ENCODE measurements around the gene STPG2. TPM values are rescaled to one million over a fixed set of nuclear protein-coding genes. Genes with fewer than 3 reads are reported as not detected.

Gene STPG2
- total RNA-seq, 4 donors from 2014 or later, result 1.5 to 2.8 (median 2.1) TPM

- 86 to 89% methylated on average over 3 of the region's 3 CpGs for WGBS, 2 donors
- no peak overlapping the region for H3K27ac ChIP-seq
- TF ChIP-seq CTCF (IDR thresholded peaks at IDR 0.05) (no peak), POLR2A (IDR thresholded peaks at IDR 0.05) (no peak)
- no peaks in the 10 kb centered on the region for H3K9me3 ChIP-seq
- no peak for DNase-seq
- H3K4me1 ChIP-seq, result no peaks in the 10 kb centered on the region
- H3K36me3 ChIP-seq, result no peaks in the 10 kb centered on the region
- H3K27me3 ChIP-seq, result no peaks in the 10 kb centered on the region
- no peak overlapping the region for H3K4me3 ChIP-seq (replicated peaks in 1 of 3)
- intact Hi-C loops (cut with DNase I), result no loop called here
These were observed 116.9 kb downstream of the STPG2 start for GRCh38 chr4:98026362-98026761.

GRCh38 chr4:98006814-98007412, 136.4 kb downstream of the STPG2 start:
- 80 to 87% methylated on average over 3 of the region's 3 CpGs for WGBS, 2 donors
- H3K27ac ChIP-seq, result no peak overlapping the region
- no peak for TF ChIP-seq POLR2A (IDR thresholded peaks at IDR 0.05)
- no peak for TF ChIP-seq CTCF (IDR thresholded peaks at IDR 0.05)

GRCh38 chr4:98006060-98006459, 137.2 kb downstream of the STPG2 start:
- 76 to 90% methylated on average over 1 of the region's 1 CpG for WGBS, 2 donors

More at GRCh38 chr4:98006814-98007412, 136.4 kb downstream of the STPG2 start:
- Histone ChIP-seq H3K4me3 (replicated peaks in 1 of 3) (no peak overlapping the region), H3K4me1 (no peaks in the 10 kb centered on the region), H3K27me3 (no peaks in the 10 kb centered on the region), H3K9me3 (no peaks in the 10 kb centered on the region), H3K36me3 (no peaks in the 10 kb centered on the region)
- intact Hi-C loops (cut with DNase I), result no loop called here
- no peak for DNase-seq

GRCh38 chr4:98000940-98001339, 142.3 kb downstream of the STPG2 start:
- Histone ChIP-seq H3K4me3 (replicated peaks in 1 of 3) (no peak overlapping the region), H3K27me3 (no peaks in the 10 kb centered on the region), H3K27ac (no peak overlapping the region), H3K36me3 (no peaks in the 10 kb centered on the region), H3K4me1 (no peaks in the 10 kb centered on the region), H3K9me3 (no peaks in the 10 kb centered on the region)
- 92 to 94% methylated on average over 2 of the region's 2 CpGs for WGBS, 2 donors
- intact Hi-C loops (cut with DNase I), result no loop called here
- no peak for DNase-seq
- TF ChIP-seq POLR2A (IDR thresholded peaks at IDR 0.05) (no peak), CTCF (IDR thresholded peaks at IDR 0.05) (no peak)

More at GRCh38 chr4:98006060-98006459, 137.2 kb downstream of the STPG2 start:
- DNase-seq, result no peak
- intact Hi-C loops (cut with DNase I), result no loop called here
- Histone ChIP-seq H3K9me3 (no peaks in the 10 kb centered on the region), H3K4me1 (no peaks in the 10 kb centered on the region), H3K4me3 (replicated peaks in 1 of 3) (no peak overlapping the region), H3K27me3 (no peaks in the 10 kb centered on the region), H3K27ac (no peak overlapping the region), H3K36me3 (no peaks in the 10 kb centered on the region)
- TF ChIP-seq POLR2A (IDR thresholded peaks at IDR 0.05) (no peak), CTCF (IDR thresholded peaks at IDR 0.05) (no peak)

- no peaks in the 10 kb centered on the region for H3K36me3 ChIP-seq
- H3K4me3 ChIP-seq (replicated peaks in 1 of 3), result no peak overlapping the region
- no peaks in the 10 kb centered on the region for H3K4me1 ChIP-seq
- intact Hi-C loops (cut with DNase I), result no loop called here
- TF ChIP-seq POLR2A (IDR thresholded peaks at IDR 0.05), result no peak
- no peak for TF ChIP-seq CTCF (IDR thresholded peaks at IDR 0.05)
- WGBS, 2 donors, result 95 to 96% methylated on average over 2 of the region's 2 CpGs
- H3K27me3 ChIP-seq, result no peaks in the 10 kb centered on the region
- H3K9me3 ChIP-seq, result no peaks in the 10 kb centered on the region
- DNase-seq, result no peak
- H3K27ac ChIP-seq, result no peak overlapping the region
These were observed 145.1 kb downstream of the STPG2 start for GRCh38 chr4:97998203-97998602.
